ENCODE measurements around the gene RADIL.

RADIL gene

DNA sequence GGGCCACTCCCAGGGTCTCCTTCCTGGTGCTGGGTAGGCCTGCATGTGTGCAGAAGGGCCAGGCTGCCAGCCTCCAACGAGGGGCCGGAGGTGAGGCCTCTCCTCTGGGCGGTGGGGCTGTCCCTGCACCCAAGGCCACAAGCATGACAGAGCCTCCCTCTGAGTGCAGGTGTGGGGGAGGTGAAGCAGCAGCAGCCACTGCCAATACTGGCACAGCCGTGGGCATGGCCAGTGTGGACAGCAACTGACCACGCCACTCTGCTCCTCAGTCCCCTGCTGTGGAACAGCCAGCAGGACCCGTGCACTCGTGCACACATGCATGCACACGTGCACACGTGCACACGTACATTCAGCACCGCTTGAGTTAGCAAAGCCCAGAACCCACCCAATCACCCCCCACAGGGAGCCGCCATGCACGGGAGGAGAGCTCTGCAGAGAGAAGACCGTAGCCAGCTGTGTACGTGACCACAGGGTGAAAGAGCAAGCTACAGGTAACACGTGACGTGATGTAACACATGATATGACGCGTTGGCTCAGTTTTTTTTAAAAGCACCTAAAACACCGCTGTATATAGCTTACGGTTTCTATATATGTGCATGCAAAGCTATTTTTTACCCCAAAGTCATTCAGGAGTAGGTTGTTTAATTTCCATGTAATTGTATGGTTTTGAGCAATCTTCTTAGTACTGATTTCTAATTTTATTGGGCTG, 44.7 kb downstream of the RADIL start:
- H3K4me3 ChIP-seq (ENCODE audit: low read depth, low read length): no peak overlapping the region
- TF ChIP-seq, protein P1, sequence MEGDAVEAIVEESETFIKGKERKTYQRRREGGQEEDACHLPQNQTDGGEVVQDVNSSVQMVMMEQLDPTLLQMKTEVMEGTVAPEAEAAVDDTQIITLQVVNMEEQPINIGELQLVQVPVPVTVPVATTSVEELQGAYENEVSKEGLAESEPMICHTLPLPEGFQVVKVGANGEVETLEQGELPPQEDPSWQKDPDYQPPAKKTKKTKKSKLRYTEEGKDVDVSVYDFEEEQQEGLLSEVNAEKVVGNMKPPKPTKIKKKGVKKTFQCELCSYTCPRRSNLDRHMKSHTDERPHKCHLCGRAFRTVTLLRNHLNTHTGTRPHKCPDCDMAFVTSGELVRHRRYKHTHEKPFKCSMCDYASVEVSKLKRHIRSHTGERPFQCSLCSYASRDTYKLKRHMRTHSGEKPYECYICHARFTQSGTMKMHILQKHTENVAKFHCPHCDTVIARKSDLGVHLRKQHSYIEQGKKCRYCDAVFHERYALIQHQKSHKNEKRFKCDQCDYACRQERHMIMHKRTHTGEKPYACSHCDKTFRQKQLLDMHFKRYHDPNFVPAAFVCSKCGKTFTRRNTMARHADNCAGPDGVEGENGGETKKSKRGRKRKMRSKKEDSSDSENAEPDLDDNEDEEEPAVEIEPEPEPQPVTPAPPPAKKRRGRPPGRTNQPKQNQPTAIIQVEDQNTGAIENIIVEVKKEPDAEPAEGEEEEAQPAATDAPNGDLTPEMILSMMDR (IDR thresholded peaks at IDR 0.05; ENCODE audit: low read depth, low read length): no peak

DNA sequence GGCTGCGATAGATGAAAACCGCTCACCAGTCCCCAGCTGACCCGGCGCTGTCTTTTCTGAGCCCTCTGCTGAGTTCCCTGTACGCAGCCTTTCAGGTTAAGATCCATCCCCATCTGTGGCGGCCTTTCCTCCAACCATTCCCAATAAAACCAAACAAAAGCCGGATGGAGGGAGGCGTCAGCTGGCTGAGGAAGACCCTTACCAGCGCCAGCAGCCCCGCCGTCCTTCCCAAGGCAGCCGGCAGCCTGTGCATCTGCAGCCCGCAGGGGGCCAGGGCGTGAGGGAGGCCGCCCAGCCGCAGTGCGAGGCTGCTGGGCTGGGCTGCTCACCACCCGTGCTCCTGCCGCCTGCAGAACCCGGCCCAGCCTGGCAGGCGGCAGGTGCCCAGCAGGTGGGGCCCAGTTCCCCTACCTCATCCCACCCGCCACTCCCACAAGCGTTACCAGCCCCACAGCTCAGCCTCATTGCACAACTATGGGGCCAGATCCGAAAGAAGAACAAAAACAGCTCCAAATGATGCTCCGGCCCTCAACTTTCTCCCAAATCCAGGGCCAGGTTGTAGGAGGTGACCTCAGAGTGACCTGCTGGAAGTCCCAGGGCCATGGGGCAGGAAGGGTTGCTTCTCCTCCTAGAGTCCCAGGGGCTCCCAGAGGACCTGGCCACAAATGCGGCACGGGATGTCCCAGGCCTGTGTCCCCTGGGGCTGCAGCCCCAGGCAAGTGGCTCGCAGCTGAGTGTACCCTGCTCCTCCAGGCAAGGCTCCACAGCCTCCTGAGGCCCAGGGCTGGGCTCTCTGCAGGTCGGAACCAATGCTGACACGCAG, 45.5 kb downstream of the RADIL start:
- no peak overlapping the region for H3K4me3 ChIP-seq (ENCODE audit: low read depth, low read length)
- TF ChIP-seq, protein P1 (IDR thresholded peaks at IDR 0.05; ENCODE audit: low read depth, low read length): no peak

DNA sequence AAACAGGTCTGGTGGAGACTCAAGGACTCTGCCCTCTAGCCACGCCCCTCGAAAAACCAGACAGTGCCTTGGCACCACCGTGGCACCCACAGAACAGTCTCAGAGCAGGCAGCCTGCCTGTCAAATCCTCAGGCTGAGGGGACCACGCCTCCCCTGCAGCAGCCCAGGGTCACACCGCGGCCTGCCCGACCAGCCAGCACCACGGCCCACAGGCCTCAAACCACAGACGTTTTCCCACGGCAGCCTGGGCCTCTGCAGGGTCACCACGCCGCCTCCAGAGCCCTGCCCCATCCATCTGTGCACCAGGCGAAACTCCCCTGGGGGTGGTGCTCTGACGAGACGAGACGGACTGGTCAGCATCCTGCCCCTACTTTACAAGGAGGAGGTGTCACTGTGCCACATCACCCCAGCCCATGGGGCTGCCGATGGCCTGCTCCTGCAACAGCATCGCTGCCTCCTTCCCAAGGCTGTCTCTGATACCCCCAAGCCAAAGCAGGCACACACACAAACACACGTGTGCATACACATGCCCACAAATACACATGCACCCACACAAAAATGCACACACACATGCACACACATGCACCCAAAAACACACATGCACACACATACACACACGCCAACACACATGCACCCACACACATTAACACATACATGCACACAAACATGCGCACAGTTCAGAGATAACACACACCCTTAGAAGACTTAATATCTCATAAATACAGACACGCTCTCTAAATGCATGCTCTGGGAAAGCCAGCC, 46.3 kb downstream of the RADIL start:
- no peak overlapping the region for H3K4me3 ChIP-seq (ENCODE audit: low read depth, low read length)
- TF ChIP-seq, protein P1 (IDR thresholded peaks at IDR 0.05; ENCODE audit: low read depth, low read length): no peak

DNA sequence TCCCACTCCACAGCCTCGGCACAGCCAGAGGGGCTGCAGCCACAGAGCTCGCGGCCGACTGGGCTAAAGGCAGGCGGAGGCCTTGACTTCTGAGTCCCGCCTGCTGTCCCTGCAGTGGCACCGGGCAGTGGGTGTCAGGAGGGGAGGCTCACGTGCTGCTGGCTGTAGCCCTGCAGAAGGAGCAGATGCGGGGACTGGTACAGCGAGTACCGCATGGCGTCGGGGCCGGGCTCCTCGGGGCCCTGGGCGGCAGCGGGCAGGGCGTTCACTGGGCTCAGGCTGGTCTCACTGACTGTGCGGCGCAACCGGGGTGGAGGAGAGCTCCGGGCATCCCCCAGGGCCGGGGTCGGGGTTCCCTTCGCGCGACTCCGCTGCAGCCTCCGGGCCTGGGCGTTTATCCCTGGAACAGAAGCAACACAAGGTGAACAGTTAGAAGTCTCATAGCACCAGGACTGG, 47.3 kb downstream of the RADIL start:
- no peak overlapping the region for H3K4me3 ChIP-seq (ENCODE audit: low read depth, low read length)
- TF ChIP-seq, protein P1 (IDR thresholded peaks at IDR 0.05; ENCODE audit: low read depth, low read length): no peak

DNA sequence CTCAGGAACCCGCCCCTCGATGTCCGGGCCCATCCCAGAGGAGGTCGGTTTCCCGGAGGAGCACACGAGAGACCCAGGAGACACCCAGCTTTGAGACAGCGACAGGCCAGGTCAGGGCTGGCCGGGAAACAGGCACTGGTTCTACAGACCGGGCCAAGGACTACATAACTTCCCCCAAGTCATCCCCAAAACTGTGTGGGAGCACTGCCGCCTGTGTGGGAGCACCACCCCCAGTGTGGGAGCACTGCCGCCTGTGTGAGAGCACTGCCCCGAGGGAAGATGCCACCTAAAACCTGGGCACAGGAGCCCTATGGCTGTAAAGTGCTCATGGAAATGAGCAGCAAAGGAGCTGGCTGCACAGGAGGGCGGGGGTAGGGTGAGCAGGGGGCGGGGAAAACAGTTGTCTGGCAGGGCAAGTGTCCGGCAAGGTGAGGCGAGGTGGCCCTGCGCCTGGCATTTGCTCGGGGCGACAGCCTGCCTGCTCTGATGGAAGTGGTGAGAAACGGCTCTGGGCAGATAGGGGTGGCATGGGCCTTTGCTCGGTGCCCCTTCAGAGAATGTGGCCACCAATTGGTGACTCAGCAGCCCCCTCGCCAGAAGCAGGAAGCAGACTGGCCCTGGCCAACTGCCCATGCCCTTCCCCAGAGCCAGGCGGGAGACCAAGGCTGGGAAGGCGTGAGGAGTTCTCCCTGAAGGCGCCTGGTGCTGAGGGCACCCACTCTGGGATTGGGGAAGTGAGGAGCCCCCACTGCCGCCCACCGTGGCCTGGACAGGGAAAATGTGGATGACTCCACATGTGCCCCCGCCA, 47.9 kb downstream of the RADIL start:
- H3K4me3 ChIP-seq (ENCODE audit: low read depth, low read length): no peak overlapping the region
- TF ChIP-seq, protein P1 (IDR thresholded peaks at IDR 0.05; ENCODE audit: low read depth, low read length): no peak

DNA sequence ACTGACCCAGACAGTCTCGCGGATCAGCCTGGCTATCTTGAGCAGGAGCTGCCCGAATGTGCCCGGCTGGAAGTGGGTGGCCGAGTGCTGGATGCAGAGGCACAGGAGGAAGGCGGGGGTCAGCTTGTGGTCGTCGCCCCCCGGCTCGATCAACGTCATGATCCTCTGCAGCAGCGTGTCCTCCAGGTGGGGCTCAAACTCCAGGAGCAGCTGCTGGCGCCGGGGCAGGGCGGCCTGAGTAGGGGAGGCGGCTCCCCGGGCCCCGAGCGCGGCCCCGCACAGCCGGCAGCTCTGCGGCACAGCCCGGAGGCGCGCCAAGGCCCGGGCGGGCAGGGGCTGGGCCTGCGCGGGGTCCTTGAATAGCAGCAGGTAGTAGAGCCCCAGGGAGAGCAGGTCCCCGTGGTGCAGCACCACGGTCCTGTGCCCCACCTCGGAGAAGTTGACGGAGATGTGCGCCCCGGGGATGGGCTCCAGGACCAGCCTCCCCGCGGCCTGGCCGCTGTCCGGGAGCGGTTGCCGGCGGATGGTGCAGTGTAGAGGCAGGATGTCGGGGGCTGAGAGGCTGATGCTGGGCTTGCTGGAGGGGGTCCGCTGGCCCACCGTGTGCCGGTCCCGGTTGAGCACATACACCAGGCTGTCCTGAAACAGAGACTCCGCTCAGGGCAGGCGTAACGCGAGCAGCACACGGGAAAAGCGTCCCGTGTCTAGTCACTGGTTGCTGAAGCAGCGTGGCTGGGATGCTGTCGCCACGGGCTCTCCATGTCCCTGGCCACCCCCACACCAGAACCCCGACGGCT, 48.7 kb downstream of the RADIL start:
- TF ChIP-seq, protein P1 (IDR thresholded peaks at IDR 0.05; ENCODE audit: low read depth, low read length): no peak
- no peak overlapping the region for H3K4me3 ChIP-seq (ENCODE audit: low read depth, low read length)
